AG08395 (cell line): Measurements from ENCODE around the gene MED14.

Experiments
- DNase-seq: peaks from one replicate; pipeline ENCODE4 v3.0.0; 2012; ENCODE audit warnings: mixed read lengths, low spot score

Gene MED14

DNA sequence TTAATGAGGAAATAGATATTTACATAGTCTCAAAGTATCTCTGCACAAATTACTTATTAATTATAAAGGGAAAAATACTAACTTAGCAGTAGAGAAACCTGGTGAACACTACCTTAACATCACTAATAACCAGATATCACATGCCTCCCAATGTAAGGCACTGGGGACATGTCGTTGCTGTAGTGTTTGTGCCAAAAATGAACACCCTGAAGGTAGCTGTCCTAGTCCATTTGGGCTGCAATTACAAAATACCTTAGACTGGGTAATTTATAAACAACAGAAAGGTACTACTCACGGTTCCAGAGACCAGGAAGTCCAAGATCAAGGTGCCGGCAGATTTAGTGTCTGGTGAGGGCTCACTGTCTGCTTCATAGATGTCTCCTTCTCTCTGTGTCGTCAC lies 122.8 kb downstream of the MED14 start:
- DNase-seq, result no peak

DNA sequence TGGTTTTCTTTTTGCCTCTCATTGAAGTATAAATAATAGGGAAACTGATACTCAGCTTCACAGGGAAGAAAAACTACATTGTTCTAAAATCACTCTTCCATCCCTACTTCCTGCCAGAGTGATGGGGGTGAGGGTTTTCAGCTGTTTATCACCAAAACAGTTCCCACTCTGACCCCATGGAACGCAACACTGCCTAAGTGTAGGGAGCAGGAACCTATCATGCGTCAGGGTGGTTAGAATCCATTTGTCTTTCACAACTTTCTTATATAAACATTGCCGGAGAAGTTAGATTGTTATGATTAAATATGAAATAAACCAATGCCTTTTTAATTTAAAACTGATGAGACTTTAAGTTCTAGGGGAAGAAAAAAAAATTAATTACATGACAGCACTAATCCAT lies 128.0 kb downstream of the MED14 start:
- no peak for DNase-seq

DNA sequence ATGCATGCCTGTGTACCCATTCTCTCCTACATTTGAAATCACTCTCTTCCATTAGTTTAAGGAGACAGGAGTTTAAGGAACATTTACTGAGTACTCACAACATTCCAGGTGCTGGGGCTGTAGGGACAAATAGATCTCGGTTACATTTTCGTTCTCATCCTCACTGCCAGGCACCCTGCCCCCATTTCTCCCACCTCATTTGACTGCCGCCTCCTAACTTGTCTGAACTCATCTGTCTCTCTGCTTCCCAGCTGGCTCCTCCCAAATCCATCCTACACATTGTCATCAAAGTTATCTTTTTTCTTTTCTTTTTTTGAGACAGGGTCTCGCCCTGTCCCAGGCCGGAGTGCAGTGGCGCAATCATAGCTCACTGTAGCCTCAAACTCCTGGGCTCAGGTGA lies 131.9 kb downstream of the MED14 start:
- DNase-seq, result no peak
